ENCODE results near the gene SLC16A11. TPM values are rescaled to one million over a fixed set of nuclear protein-coding genes. Genes with fewer than 3 reads are reported as not detected.
A peak's percentile ranks its signal among the peaks of the same experiment; 100 is the strongest.

Gene SLC16A11
- total and polyA plus RNA-seq, 10 of the 15 experiments (the other 5 are each of a cell fraction or from before 2014, with no cell fraction given) = 0.11 to 2.7 (median 0.84) TPM

DNA sequence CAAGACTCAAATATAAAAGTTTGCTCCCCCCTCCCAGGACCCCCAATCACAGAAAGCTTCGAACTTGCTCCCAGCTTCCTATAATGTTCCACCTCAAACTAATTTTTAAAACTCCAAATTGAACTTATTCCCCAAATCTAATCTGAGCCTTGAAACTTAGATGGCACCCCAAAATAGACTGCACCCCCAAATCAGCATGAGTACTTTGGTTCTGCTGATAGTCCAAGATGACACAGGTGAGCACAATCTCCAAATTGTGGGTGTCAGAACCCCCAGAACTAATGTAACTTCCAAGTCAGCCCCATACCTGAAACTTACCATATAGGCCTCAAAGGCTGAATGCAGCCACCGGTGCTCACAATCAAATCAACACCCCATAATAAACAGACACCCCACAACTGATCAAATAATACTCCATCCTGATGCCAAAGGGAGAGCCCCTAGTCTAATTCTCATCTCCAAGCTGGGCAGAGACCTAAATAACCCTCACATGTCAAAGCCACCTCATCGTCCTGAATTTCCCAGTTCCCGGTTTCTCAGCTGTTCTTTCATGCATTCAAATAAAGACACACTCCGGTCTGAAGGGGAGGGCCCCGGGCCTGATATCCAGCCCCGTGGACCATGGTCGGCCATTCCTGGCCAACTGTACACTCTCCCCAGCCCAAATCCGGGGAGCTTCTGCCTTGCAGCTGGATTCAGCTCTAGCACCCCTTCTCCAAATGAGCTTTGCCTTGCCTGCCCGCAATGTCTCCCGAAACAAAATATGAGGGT is 22.8 kb downstream of the SLC16A11 start:
- in situ Hi-C loops (cut with MboI) = no loop called here
- SMC1A ChIA-PET (ENCODE audit: uncharacterized antibody, unreplicated experiment) = interaction anchor here (0.8 to 2.8 kb wide), 16 partner anchors 10 to 177 kb away, joined by 3 to 22 read pairs (median 6); partner anchors contain the start of genes RNASEK and SLC16A13
- peak overlapping the region; percentile 92 for H2AFZ ChIP-seq (ENCODE audit: control insufficient read depth, low read depth, low read length)
- H3K4me1 ChIP-seq (ENCODE audit: control insufficient read depth, insufficient read depth, low read length) = peaks cover 36% of the 10 kb centered on the region
- RAD21 ChIA-PET (ENCODE audit: unreplicated experiment) = interaction anchor here (0.8 to 4.0 kb wide), 10 partner anchors 9 to 178 kb away, joined by 4 to 39 read pairs (median 10); partner anchors contain the start of genes RNASEK and SLC16A11
- no TSS peak for BruUV-seq (replicated peaks)
- peaks cover 8% of the 10 kb centered on the region for H3K79me2 ChIP-seq (ENCODE audit: control insufficient read depth, insufficient read depth, low read length)
- no peak overlapping the region for H3K27ac ChIP-seq (ENCODE audit: control insufficient read depth, insufficient read depth)
- no peak overlapping the region for H3K4me3 ChIP-seq
- no peaks in the 10 kb centered on the region for H4K20me1 ChIP-seq (ENCODE audit: control insufficient read depth, insufficient read depth)
- FAIRE-seq (peak; percentile 54), ATAC-seq (no peak), DNase-seq (ENCODE audit: low read depth, low spot score) (no peak)
- POLR2A ChIA-PET = interaction anchor here (0.9 to 5.4 kb wide), 6 partner anchors 8 to 177 kb away, joined by 3 to 39 read pairs (median 4); partner anchors contain the start of genes RNASEK and SLC16A13
- intact Hi-C loops (cut with micrococcal nuclease; ENCODE audit: unreplicated experiment) = no loop called here
- H3K9me3 ChIP-seq (replicated peaks; ENCODE audit: control insufficient read depth, insufficient read depth, low read length) = no peaks in the 10 kb centered on the region
- H3K9ac ChIP-seq (ENCODE audit: control insufficient read depth, insufficient read depth, low read length) = no peak overlapping the region
- 71% methylated on average over 11 of the region's 11 CpGs for WGBS (ENCODE audit: insufficient coverage, insufficient replicate concordance, low lambda C conversion rate, missing lambda C conversion rate)
- no peaks in the 10 kb centered on the region for H3K27me3 ChIP-seq (replicated peaks in 1 of 2; ENCODE audit: control insufficient read depth in 2 of 2, insufficient read depth in 2 of 2, low read length in 1 of 2)
- peak overlapping the region; percentile 58 for H3K4me2 ChIP-seq (ENCODE audit: control insufficient read depth, insufficient read depth)
- CTCF ChIA-PET = interaction anchor here (0.5 to 8.8 kb wide), 29 partner anchors 10 to 548 kb away, joined by 3 to 167 read pairs (median 4); partner anchors contain the start of genes RNASEK, SLC16A11 and SLC16A13
- H3K36me3 ChIP-seq (ENCODE audit: control insufficient read depth in 2 of 2, insufficient read depth in 2 of 2, low read length in 1 of 2) = peaks cover 0 to 4% of the 10 kb centered on the region in 2 experiments; a peak in 2 of 4 replicates
- no peak for TF ChIP-seq PAX5 (IDR thresholded peaks at IDR 0.05; ENCODE audit: borderline replicate concordance, low read depth, low read length)
- TF ChIP-seq, protein P1, sequence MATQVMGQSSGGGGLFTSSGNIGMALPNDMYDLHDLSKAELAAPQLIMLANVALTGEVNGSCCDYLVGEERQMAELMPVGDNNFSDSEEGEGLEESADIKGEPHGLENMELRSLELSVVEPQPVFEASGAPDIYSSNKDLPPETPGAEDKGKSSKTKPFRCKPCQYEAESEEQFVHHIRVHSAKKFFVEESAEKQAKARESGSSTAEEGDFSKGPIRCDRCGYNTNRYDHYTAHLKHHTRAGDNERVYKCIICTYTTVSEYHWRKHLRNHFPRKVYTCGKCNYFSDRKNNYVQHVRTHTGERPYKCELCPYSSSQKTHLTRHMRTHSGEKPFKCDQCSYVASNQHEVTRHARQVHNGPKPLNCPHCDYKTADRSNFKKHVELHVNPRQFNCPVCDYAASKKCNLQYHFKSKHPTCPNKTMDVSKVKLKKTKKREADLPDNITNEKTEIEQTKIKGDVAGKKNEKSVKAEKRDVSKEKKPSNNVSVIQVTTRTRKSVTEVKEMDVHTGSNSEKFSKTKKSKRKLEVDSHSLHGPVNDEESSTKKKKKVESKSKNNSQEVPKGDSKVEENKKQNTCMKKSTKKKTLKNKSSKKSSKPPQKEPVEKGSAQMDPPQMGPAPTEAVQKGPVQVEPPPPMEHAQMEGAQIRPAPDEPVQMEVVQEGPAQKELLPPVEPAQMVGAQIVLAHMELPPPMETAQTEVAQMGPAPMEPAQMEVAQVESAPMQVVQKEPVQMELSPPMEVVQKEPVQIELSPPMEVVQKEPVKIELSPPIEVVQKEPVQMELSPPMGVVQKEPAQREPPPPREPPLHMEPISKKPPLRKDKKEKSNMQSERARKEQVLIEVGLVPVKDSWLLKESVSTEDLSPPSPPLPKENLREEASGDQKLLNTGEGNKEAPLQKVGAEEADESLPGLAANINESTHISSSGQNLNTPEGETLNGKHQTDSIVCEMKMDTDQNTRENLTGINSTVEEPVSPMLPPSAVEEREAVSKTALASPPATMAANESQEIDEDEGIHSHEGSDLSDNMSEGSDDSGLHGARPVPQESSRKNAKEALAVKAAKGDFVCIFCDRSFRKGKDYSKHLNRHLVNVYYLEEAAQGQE (IDR thresholded peaks at IDR 0.05; ENCODE audit: low read depth, low read length) = no peak
- TF ChIP-seq SUPT20H (IDR thresholded peaks at IDR 0.05; ENCODE audit: borderline replicate concordance, control insufficient read depth, low read depth, low read length) = no peak
- no peak for TF ChIP-seq ASH2L (IDR thresholded peaks at IDR 0.05; ENCODE audit: borderline replicate concordance, low read depth)
- TF ChIP-seq NFYA (IDR thresholded peaks at IDR 0.05; ENCODE audit: borderline replicate concordance, low read depth, low read length) = no peak
- TF ChIP-seq EZH2 (IDR thresholded peaks at IDR 0.05; ENCODE audit: borderline replicate concordance, control insufficient read depth, low read depth, low read length) = no peak
- no peak for TF ChIP-seq MTA3 (IDR thresholded peaks at IDR 0.05; ENCODE audit: borderline replicate concordance, low read length)
- TF ChIP-seq, protein P2, sequence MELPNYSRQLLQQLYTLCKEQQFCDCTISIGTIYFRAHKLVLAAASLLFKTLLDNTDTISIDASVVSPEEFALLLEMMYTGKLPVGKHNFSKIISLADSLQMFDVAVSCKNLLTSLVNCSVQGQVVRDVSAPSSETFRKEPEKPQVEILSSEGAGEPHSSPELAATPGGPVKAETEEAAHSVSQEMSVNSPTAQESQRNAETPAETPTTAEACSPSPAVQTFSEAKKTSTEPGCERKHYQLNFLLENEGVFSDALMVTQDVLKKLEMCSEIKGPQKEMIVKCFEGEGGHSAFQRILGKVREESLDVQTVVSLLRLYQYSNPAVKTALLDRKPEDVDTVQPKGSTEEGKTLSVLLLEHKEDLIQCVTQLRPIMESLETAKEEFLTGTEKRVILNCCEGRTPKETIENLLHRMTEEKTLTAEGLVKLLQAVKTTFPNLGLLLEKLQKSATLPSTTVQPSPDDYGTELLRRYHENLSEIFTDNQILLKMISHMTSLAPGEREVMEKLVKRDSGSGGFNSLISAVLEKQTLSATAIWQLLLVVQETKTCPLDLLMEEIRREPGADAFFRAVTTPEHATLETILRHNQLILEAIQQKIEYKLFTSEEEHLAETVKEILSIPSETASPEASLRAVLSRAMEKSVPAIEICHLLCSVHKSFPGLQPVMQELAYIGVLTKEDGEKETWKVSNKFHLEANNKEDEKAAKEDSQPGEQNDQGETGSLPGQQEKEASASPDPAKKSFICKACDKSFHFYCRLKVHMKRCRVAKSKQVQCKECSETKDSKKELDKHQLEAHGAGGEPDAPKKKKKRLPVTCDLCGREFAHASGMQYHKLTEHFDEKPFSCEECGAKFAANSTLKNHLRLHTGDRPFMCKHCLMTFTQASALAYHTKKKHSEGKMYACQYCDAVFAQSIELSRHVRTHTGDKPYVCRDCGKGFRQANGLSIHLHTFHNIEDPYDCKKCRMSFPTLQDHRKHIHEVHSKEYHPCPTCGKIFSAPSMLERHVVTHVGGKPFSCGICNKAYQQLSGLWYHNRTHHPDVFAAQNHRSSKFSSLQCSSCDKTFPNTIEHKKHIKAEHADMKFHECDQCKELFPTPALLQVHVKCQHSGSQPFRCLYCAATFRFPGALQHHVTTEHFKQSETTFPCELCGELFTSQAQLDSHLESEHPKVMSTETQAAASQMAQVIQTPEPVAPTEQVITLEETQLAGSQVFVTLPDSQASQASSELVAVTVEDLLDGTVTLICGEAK (IDR thresholded peaks at IDR 0.05; ENCODE audit: borderline replicate concordance) = no peak
- TF ChIP-seq ZNF687 (IDR thresholded peaks at IDR 0.05) = no peak

Measured in GM12878 (cell line).